HEK293T (cell line): ENCODE results near the gene PIWIL1.

Experiments used
- ELF4 ChIP-seq: fragments of 450-650 bp; IDR thresholded peaks from 2 replicates; pipeline ENCODE4 v1.6.1; 2017; ENCODE audit warnings: antibody characterized with exemption
- FOXM1 ChIP-seq: fragments of 450-650 bp; IDR thresholded peaks from 2 replicates; pipeline ENCODE4 v1.6.1; 2017; ENCODE audit warnings: mild to moderate bottlenecking, borderline replicate concordance
- SP1 ChIP-seq: fragments of 450-650 bp; IDR thresholded peaks from 2 replicates; pipeline ENCODE4 v1.6.1; 2017

DNA sequence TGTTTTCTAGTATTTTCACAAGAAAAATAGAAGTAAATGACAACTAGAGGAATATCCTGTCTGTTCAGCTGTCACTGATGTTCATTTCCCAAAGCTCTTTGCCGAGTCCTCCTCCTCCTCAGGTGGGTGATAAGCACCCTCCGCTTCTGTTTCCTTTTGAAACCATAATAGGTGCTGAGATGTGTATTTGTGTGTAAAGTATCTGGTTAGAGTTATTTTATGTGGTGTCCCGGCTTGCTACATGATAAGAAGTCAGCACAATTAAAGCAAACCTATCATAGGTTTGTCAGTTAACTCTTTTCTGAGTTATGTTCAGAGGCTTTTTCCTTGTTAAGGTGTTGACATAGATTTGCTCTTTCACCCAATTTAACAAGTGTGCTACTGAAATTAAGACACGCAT, 82.4 kb downstream of the PIWIL1 start:
- TF ChIP-seq SP1: no peak
- no peak for TF ChIP-seq FOXM1
- TF ChIP-seq ELF4: no peak
